Measurements from ENCODE around the gene CD101. TPM values are rescaled to one million over a fixed set of nuclear protein-coding genes. Genes with fewer than 3 reads are reported as not detected.
"Not testable (repeated sequence)": the region's sequence is repeated elsewhere in the genome, so short reads cannot be mapped to it uniquely, and the experiment has no call there.

The CD101 gene
- total RNA-seq, 1 donor from 2014 or later = 3.2 TPM

- DNase-seq = no peak
- peaks cover 26% of the 10 kb centered on the region for H3K4me1 Mint-ChIP-seq (ENCODE audit: low read depth, unreplicated experiment)
- no peaks in the 10 kb centered on the region for H3K27me3 Mint-ChIP-seq (ENCODE audit: unreplicated experiment)
- H3K9me3 Mint-ChIP-seq (ENCODE audit: unreplicated experiment) = no peaks in the 10 kb centered on the region
- no peak for TF ChIP-seq CTCF (IDR thresholded peaks at IDR 0.05; ENCODE audit: partially characterized antibody, unreplicated experiment)
- H3K4me3 Mint-ChIP-seq (ENCODE audit: unreplicated experiment) = no peak overlapping the region
- peaks cover 5% of the 10 kb centered on the region for H3K36me3 Mint-ChIP-seq (ENCODE audit: unreplicated experiment)
- no peak overlapping the region for H3K27ac Mint-ChIP-seq (ENCODE audit: unreplicated experiment)
Measured at GRCh38 chr1:116966791-116967190, 34.8 kb upstream of the CD101 start.

GRCh38 chr1:116968724-116969123, 32.8 kb upstream of the CD101 start:
- H3K4me3 Mint-ChIP-seq (ENCODE audit: unreplicated experiment) = no peak overlapping the region
- H3K4me1 Mint-ChIP-seq (ENCODE audit: low read depth, unreplicated experiment) = peaks cover 36% of the 10 kb centered on the region
- peaks cover 2% of the 10 kb centered on the region for H3K9me3 Mint-ChIP-seq (ENCODE audit: unreplicated experiment)

GRCh38 chr1:116971258-116971860, 30.2 kb upstream of the CD101 start:
- Mint-ChIP-seq H3K4me3 (ENCODE audit: unreplicated experiment) (no peak overlapping the region), H3K4me1 (ENCODE audit: low read depth, unreplicated experiment) (peaks cover 30% of the 10 kb centered on the region), H3K27ac (ENCODE audit: unreplicated experiment) (peak overlapping the region; percentile 80), H3K36me3 (ENCODE audit: unreplicated experiment) (peaks cover 23% of the 10 kb centered on the region), H3K9me3 (ENCODE audit: unreplicated experiment) (peaks cover 4% of the 10 kb centered on the region), H3K27me3 (ENCODE audit: unreplicated experiment) (peaks cover 4% of the 10 kb centered on the region)
- no peak for DNase-seq
- no peak for TF ChIP-seq CTCF (IDR thresholded peaks at IDR 0.05; ENCODE audit: partially characterized antibody, unreplicated experiment)

More at GRCh38 chr1:116968724-116969123, 32.8 kb upstream of the CD101 start:
- Mint-ChIP-seq H3K36me3 (ENCODE audit: unreplicated experiment) (peaks cover 5% of the 10 kb centered on the region), H3K27me3 (ENCODE audit: unreplicated experiment) (no peaks in the 10 kb centered on the region), H3K27ac (ENCODE audit: unreplicated experiment) (no peak overlapping the region)
- DNase-seq = no peak
- TF ChIP-seq CTCF (IDR thresholded peaks at IDR 0.05; ENCODE audit: partially characterized antibody, unreplicated experiment) = no peak

- H3K4me3 Mint-ChIP-seq (ENCODE audit: unreplicated experiment) = no peak overlapping the region
- DNase-seq = peak; percentile 63
- H3K36me3 Mint-ChIP-seq (ENCODE audit: unreplicated experiment) = peaks cover 24% of the 10 kb centered on the region
- H3K4me1 Mint-ChIP-seq (ENCODE audit: low read depth, unreplicated experiment) = peaks cover 24% of the 10 kb centered on the region
- TF ChIP-seq CTCF (IDR thresholded peaks at IDR 0.05; ENCODE audit: partially characterized antibody, unreplicated experiment) = no peak
- H3K9me3 Mint-ChIP-seq (ENCODE audit: unreplicated experiment) = peaks cover 4% of the 10 kb centered on the region
- H3K27me3 Mint-ChIP-seq (ENCODE audit: unreplicated experiment) = peaks cover 4% of the 10 kb centered on the region
- peak overlapping the region; percentile 80 for H3K27ac Mint-ChIP-seq (ENCODE audit: unreplicated experiment)
Measured at GRCh38 chr1:116971965-116972673, 29.4 kb upstream of the CD101 start.

GRCh38 chr1:116972674-116973030, 28.9 kb upstream of the CD101 start:
- H3K36me3 Mint-ChIP-seq (ENCODE audit: unreplicated experiment) = peaks cover 30% of the 10 kb centered on the region
- no peak overlapping the region for H3K4me3 Mint-ChIP-seq (ENCODE audit: unreplicated experiment)
- peak overlapping the region; percentile 53 for H3K27ac Mint-ChIP-seq (ENCODE audit: unreplicated experiment)

GRCh38 chr1:116980309-116980708, 21.3 kb upstream of the CD101 start:
- not testable (repeated sequence) for DNase-seq; H3K27me3 Mint-ChIP-seq (ENCODE audit: unreplicated experiment); H3K4me1 Mint-ChIP-seq (ENCODE audit: low read depth, unreplicated experiment); H3K9me3 Mint-ChIP-seq (ENCODE audit: unreplicated experiment); H3K27ac Mint-ChIP-seq (ENCODE audit: unreplicated experiment); H3K4me3 Mint-ChIP-seq (ENCODE audit: unreplicated experiment)
- H3K36me3 Mint-ChIP-seq (ENCODE audit: unreplicated experiment) = peaks cover 16% of the 10 kb centered on the region

More at GRCh38 chr1:116972674-116973030, 28.9 kb upstream of the CD101 start:
- Mint-ChIP-seq H3K9me3 (ENCODE audit: unreplicated experiment) (peaks cover 6% of the 10 kb centered on the region), H3K4me1 (ENCODE audit: low read depth, unreplicated experiment) (peaks cover 24% of the 10 kb centered on the region), H3K27me3 (ENCODE audit: unreplicated experiment) (peaks cover 4% of the 10 kb centered on the region)
- no peak for DNase-seq
- TF ChIP-seq CTCF (IDR thresholded peaks at IDR 0.05; ENCODE audit: partially characterized antibody, unreplicated experiment) = no peak

Data from glutamatergic neuron (in vitro differentiated cells).